Measurements from ENCODE around the gene RASL10A. TPM values are rescaled to one million over a fixed set of nuclear protein-coding genes. Genes with fewer than 3 reads are reported as not detected.

Gene RASL10A
- total RNA-seq, 1 donor from 2014 or later, result under 0.01 TPM

GRCh38 chr22:29340566-29340965 lies 25.1 kb upstream of the RASL10A start:
- Histone ChIP-seq H3K27me3 (ENCODE audit: control insufficient read depth in 3 of 3, insufficient read depth in 3 of 3, low read length in 3 of 3) (no peaks in the 10 kb centered on the region), H3K27ac (ENCODE audit: low read depth, low read length) (no peak overlapping the region), H3K4me1 (ENCODE audit: control insufficient read depth in 3 of 3, insufficient read depth in 3 of 3, low read length in 3 of 3) (peaks cover 45 to 78% (median 66%) of the 10 kb centered on the region in 3 donors), H3K36me3 (ENCODE audit: control insufficient read depth in 3 of 3, insufficient read depth in 3 of 3, low read length in 3 of 3) (peaks cover 47 to 55% (median 50%) of the 10 kb centered on the region in 3 donors), H3K9me3 (ENCODE audit: control insufficient read depth in 3 of 3, low read length in 3 of 3) (no peaks in the 10 kb centered on the region), H3K4me3 (ENCODE audit: low read length in 3 of 3) (no peak overlapping the region), H3K9ac (ENCODE audit: low read depth in 1 of 3, low read length in 3 of 3) (peak overlapping the region in 1 of 3 donors; percentile 8)

GRCh38 chr22:29339381-29340235 lies 24.1 kb upstream of the RASL10A start:
- H3K27ac ChIP-seq (ENCODE audit: low read depth, low read length), result no peak overlapping the region
- no peak overlapping the region for H3K4me3 ChIP-seq (ENCODE audit: low read length in 3 of 3)
- no peaks in the 10 kb centered on the region for H3K9me3 ChIP-seq (ENCODE audit: control insufficient read depth in 3 of 3, low read length in 3 of 3)
- H3K9ac ChIP-seq (ENCODE audit: low read depth in 1 of 3, low read length in 3 of 3), result peak overlapping the region in 1 of 3 donors; percentile 50
- peaks cover 47 to 55% (median 55%) of the 10 kb centered on the region in 3 donors for H3K36me3 ChIP-seq (ENCODE audit: control insufficient read depth in 3 of 3, insufficient read depth in 3 of 3, low read length in 3 of 3)
- no peaks in the 10 kb centered on the region for H3K27me3 ChIP-seq (ENCODE audit: control insufficient read depth in 3 of 3, insufficient read depth in 3 of 3, low read length in 3 of 3)
- H3K4me1 ChIP-seq (ENCODE audit: control insufficient read depth in 3 of 3, insufficient read depth in 3 of 3, low read length in 3 of 3), result peaks cover 42 to 79% (median 70%) of the 10 kb centered on the region in 3 donors

- H3K4me3 ChIP-seq (ENCODE audit: low read length in 3 of 3), result no peak overlapping the region
- H3K9ac ChIP-seq (ENCODE audit: low read depth in 1 of 3, low read length in 3 of 3), result peak overlapping the region in 1 of 3 donors; percentile 54
- H3K27me3 ChIP-seq (ENCODE audit: control insufficient read depth in 3 of 3, insufficient read depth in 3 of 3, low read length in 3 of 3), result no peaks in the 10 kb centered on the region
- H3K4me1 ChIP-seq (ENCODE audit: control insufficient read depth in 3 of 3, insufficient read depth in 3 of 3, low read length in 3 of 3), result peaks cover 31 to 69% (median 60%) of the 10 kb centered on the region in 3 donors
- H3K36me3 ChIP-seq (ENCODE audit: control insufficient read depth in 3 of 3, insufficient read depth in 3 of 3, low read length in 3 of 3), result peaks cover 45 to 57% (median 57%) of the 10 kb centered on the region in 3 donors
- no peaks in the 10 kb centered on the region for H3K9me3 ChIP-seq (ENCODE audit: control insufficient read depth in 3 of 3, low read length in 3 of 3)
- H3K27ac ChIP-seq (ENCODE audit: low read depth, low read length), result no peak overlapping the region
Measured at GRCh38 chr22:29338398-29338797, 22.9 kb upstream of the RASL10A start.

- H3K27ac ChIP-seq (ENCODE audit: low read depth, low read length), result peak overlapping the region; percentile 79
- peaks cover 41 to 57% (median 55%) of the 10 kb centered on the region in 3 donors for H3K36me3 ChIP-seq (ENCODE audit: control insufficient read depth in 3 of 3, insufficient read depth in 3 of 3, low read length in 3 of 3)
- no peaks in the 10 kb centered on the region for H3K27me3 ChIP-seq (ENCODE audit: control insufficient read depth in 3 of 3, insufficient read depth in 3 of 3, low read length in 3 of 3)
- peak overlapping the region; percentile 4 to 67 (median 24) for H3K4me3 ChIP-seq (ENCODE audit: low read length in 3 of 3)
- peaks cover 25 to 62% (median 54%) of the 10 kb centered on the region in 3 donors for H3K4me1 ChIP-seq (ENCODE audit: control insufficient read depth in 3 of 3, insufficient read depth in 3 of 3, low read length in 3 of 3)
- H3K9me3 ChIP-seq (ENCODE audit: control insufficient read depth in 3 of 3, low read length in 3 of 3), result no peaks in the 10 kb centered on the region
- peak overlapping the region; percentile 55 to 80 (median 65) for H3K9ac ChIP-seq (ENCODE audit: low read depth in 1 of 3, low read length in 3 of 3)
Measured at GRCh38 chr22:29337631-29338284, 22.3 kb upstream of the RASL10A start.

GRCh38 chr22:29336751-29337490 lies 21.4 kb upstream of the RASL10A start:
- no peaks in the 10 kb centered on the region for H3K27me3 ChIP-seq (ENCODE audit: control insufficient read depth in 3 of 3, insufficient read depth in 3 of 3, low read length in 3 of 3)
- peaks cover 42 to 58% (median 54%) of the 10 kb centered on the region in 3 donors for H3K36me3 ChIP-seq (ENCODE audit: control insufficient read depth in 3 of 3, insufficient read depth in 3 of 3, low read length in 3 of 3)
- peak overlapping the region; percentile 4 to 67 (median 24) for H3K4me3 ChIP-seq (ENCODE audit: low read length in 3 of 3)
- H3K27ac ChIP-seq (ENCODE audit: low read depth, low read length), result peak overlapping the region; percentile 79
- no peaks in the 10 kb centered on the region for H3K9me3 ChIP-seq (ENCODE audit: control insufficient read depth in 3 of 3, low read length in 3 of 3)
- H3K4me1 ChIP-seq (ENCODE audit: control insufficient read depth in 3 of 3, insufficient read depth in 3 of 3, low read length in 3 of 3), result peaks cover 25 to 56% (median 52%) of the 10 kb centered on the region in 3 donors
- H3K9ac ChIP-seq (ENCODE audit: low read depth in 1 of 3, low read length in 3 of 3), result peak overlapping the region; percentile 55 to 80 (median 65)

- Histone ChIP-seq H3K27ac (ENCODE audit: low read depth, low read length) (no peak overlapping the region), H3K27me3 (ENCODE audit: control insufficient read depth in 3 of 3, insufficient read depth in 3 of 3, low read length in 3 of 3) (no peaks in the 10 kb centered on the region), H3K4me1 (ENCODE audit: control insufficient read depth in 3 of 3, insufficient read depth in 3 of 3, low read length in 3 of 3) (peaks cover 27 to 62% (median 59%) of the 10 kb centered on the region in 3 donors), H3K4me3 (ENCODE audit: low read length in 3 of 3) (no peak overlapping the region), H3K9me3 (ENCODE audit: control insufficient read depth in 3 of 3, low read length in 3 of 3) (no peaks in the 10 kb centered on the region), H3K9ac (ENCODE audit: low read depth in 1 of 3, low read length in 3 of 3) (no peak overlapping the region), H3K36me3 (ENCODE audit: control insufficient read depth in 3 of 3, insufficient read depth in 3 of 3, low read length in 3 of 3) (peaks cover 29 to 49% (median 45%) of the 10 kb centered on the region in 3 donors)
Measured at GRCh38 chr22:29335656-29336055, 20.2 kb upstream of the RASL10A start.

- H3K4me1 ChIP-seq (ENCODE audit: control insufficient read depth in 3 of 3, insufficient read depth in 3 of 3, low read length in 3 of 3), result peaks cover 34 to 65% (median 62%) of the 10 kb centered on the region in 3 donors
- no peaks in the 10 kb centered on the region for H3K27me3 ChIP-seq (ENCODE audit: control insufficient read depth in 3 of 3, insufficient read depth in 3 of 3, low read length in 3 of 3)
- H3K9ac ChIP-seq (ENCODE audit: low read depth in 1 of 3, low read length in 3 of 3), result no peak overlapping the region
- peaks cover 21 to 41% (median 40%) of the 10 kb centered on the region in 3 donors for H3K36me3 ChIP-seq (ENCODE audit: control insufficient read depth in 3 of 3, insufficient read depth in 3 of 3, low read length in 3 of 3)
- no peaks in the 10 kb centered on the region for H3K9me3 ChIP-seq (ENCODE audit: control insufficient read depth in 3 of 3, low read length in 3 of 3)
- no peak overlapping the region for H3K4me3 ChIP-seq (ENCODE audit: low read length in 3 of 3)
- H3K27ac ChIP-seq (ENCODE audit: low read depth, low read length), result no peak overlapping the region
Measured at GRCh38 chr22:29334696-29335344, 19.3 kb upstream of the RASL10A start.

- H3K27me3 ChIP-seq (ENCODE audit: control insufficient read depth in 3 of 3, insufficient read depth in 3 of 3, low read length in 3 of 3), result no peaks in the 10 kb centered on the region
- H3K9me3 ChIP-seq (ENCODE audit: control insufficient read depth in 3 of 3, low read length in 3 of 3), result no peaks in the 10 kb centered on the region
- H3K4me3 ChIP-seq (ENCODE audit: low read length in 3 of 3), result no peak overlapping the region
- H3K4me1 ChIP-seq (ENCODE audit: control insufficient read depth in 3 of 3, insufficient read depth in 3 of 3, low read length in 3 of 3), result peaks cover 41 to 65% (median 65%) of the 10 kb centered on the region in 3 donors
- no peak overlapping the region for H3K9ac ChIP-seq (ENCODE audit: low read depth in 1 of 3, low read length in 3 of 3)
- H3K27ac ChIP-seq (ENCODE audit: low read depth, low read length), result no peak overlapping the region
- H3K36me3 ChIP-seq (ENCODE audit: control insufficient read depth in 3 of 3, insufficient read depth in 3 of 3, low read length in 3 of 3), result peaks cover 14 to 42% (median 36%) of the 10 kb centered on the region in 3 donors
Measured at GRCh38 chr22:29334148-29334547, 18.7 kb upstream of the RASL10A start.

GRCh38 chr22:29332886-29333496 lies 17.5 kb upstream of the RASL10A start:
- Histone ChIP-seq H3K36me3 (ENCODE audit: control insufficient read depth in 3 of 3, insufficient read depth in 3 of 3, low read length in 3 of 3) (peaks cover 5 to 31% (median 29%) of the 10 kb centered on the region in 3 donors), H3K9ac (ENCODE audit: low read depth in 1 of 3, low read length in 3 of 3) (no peak overlapping the region), H3K27ac (ENCODE audit: low read depth, low read length) (no peak overlapping the region), H3K27me3 (ENCODE audit: control insufficient read depth in 3 of 3, insufficient read depth in 3 of 3, low read length in 3 of 3) (no peaks in the 10 kb centered on the region), H3K9me3 (ENCODE audit: control insufficient read depth in 3 of 3, low read length in 3 of 3) (no peaks in the 10 kb centered on the region), H3K4me1 (ENCODE audit: control insufficient read depth in 3 of 3, insufficient read depth in 3 of 3, low read length in 3 of 3) (peaks cover 46 to 65% (median 65%) of the 10 kb centered on the region in 3 donors), H3K4me3 (ENCODE audit: low read length in 3 of 3) (no peak overlapping the region)
